Measurements from ENCODE around the gene ZBP1.

ZBP1 gene

DNA sequence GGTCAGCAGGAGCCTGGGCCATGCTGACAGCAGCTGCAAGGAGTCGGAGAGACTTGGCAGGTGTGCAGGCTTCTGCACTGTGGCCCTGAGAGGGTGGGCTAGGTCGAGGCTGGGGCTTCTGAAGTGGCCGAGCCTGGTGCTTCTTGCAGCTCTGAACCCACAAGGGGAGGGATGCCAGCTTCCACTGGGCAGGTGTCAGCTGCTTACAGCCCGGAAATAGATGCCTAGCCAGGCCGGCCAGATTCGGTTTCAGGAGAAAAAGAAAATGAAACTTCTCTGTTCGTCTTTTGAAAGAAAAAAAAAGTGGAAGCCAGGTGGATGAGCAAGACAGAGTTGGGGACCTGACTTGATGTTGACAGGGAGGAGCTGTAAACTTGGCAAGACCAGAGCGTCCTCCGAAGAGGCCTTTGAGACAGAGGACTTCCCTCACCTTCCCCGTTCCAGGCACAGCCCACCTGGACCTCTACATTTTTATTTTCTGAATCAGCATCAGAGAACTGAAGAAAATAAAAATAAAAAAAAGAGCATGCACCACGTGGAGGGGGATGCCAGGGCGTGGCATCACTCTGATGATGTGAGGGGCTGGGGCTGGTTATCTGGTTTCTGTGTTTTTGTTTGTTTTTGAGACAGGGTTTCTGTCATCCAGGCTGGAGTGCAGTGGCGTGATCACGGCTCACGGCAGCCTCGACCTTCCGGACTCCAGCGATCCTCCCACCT is at the start of gene ZBP1:
ZBP1 (minus strand) TSS at position 153 of the 717 bp plus-strand sequence; CDS start at position 22, 131 bp downstream.
- DNase-seq: no peak

- no peak for DNase-seq
These were observed 49.4 kb upstream of the ZBP1 start for GRCh38 chr20:57669632-57670031.

- DNase-seq: no peak
These were observed 47.9 kb upstream of the ZBP1 start for GRCh38 chr20:57667924-57668782.

DNA sequence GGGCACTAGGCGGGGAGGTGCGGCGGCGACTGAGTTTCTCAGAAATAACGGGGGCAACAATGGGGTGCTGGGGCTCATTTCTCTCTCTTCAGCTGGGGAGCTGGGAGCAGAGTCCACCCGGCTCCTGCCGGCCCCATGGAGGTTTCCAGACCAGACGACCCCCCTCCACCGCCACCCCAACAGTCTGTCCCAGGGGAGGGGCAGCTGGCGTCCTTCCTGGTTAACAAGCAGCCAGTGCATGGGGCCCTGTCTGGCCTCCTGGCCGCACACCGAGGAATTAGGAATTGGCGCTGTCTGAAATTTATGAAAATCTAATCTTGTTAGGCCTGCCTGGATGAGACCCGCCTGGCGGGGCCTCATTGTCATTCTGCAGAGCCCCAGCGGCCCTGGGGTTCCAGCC is 47.2 kb upstream of the ZBP1 start:
- DNase-seq: no peak

GRCh38 chr20:57666834-57667157 is 46.6 kb upstream of the ZBP1 start:
- DNase-seq: no peak

DNA sequence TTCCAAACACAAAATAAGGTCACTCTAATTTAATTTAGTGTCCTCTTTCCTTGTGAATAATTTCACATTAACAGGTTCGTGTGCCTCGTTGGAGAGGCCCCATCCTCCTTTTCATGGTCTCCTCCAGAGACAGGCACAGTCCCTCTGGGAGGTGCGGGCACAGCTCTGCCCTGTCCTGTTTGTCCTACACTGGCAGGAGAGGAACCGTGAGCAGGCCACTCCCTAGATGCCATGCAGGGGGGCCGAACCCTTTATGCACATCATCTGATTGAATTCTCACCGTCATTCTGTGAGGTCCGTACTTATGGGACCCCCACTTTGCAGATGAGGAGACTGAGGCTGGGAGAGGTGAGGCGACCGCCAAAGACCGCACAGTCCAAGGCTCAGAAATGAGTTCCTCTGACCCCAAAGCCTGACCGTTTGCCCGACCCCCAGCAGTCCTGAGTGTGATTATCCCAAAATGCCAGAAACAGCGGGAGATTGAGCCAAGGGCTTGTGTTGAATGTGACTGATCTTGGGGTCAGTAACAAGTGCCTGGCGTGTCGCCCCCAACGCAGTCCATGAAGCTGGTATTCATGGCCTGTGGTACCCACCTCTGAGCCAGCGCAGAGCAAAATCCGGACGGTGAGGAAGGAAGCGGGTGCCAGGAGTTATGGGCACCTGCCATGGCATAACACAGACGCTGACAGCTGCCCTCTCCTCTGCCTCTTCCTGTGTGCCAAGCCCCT is 46.0 kb upstream of the ZBP1 start:
- DNase-seq: no peak

GRCh38 chr20:57665589-57665971 is 45.4 kb upstream of the ZBP1 start:
- DNase-seq: no peak

- DNase-seq: no peak
These were observed 44.8 kb upstream of the ZBP1 start for GRCh38 chr20:57664924-57665588.

- DNase-seq: no peak
These were observed 44.2 kb upstream of the ZBP1 start for GRCh38 chr20:57664476-57664875.

GRCh38 chr20:57663681-57664451 is 43.6 kb upstream of the ZBP1 start:
- no peak for DNase-seq

GRCh38 chr20:57663241-57663640 is 43.0 kb upstream of the ZBP1 start:
- no peak for DNase-seq

- no peak for DNase-seq
These were observed 42.4 kb upstream of the ZBP1 start for GRCh38 chr20:57662456-57663240.

DNA sequence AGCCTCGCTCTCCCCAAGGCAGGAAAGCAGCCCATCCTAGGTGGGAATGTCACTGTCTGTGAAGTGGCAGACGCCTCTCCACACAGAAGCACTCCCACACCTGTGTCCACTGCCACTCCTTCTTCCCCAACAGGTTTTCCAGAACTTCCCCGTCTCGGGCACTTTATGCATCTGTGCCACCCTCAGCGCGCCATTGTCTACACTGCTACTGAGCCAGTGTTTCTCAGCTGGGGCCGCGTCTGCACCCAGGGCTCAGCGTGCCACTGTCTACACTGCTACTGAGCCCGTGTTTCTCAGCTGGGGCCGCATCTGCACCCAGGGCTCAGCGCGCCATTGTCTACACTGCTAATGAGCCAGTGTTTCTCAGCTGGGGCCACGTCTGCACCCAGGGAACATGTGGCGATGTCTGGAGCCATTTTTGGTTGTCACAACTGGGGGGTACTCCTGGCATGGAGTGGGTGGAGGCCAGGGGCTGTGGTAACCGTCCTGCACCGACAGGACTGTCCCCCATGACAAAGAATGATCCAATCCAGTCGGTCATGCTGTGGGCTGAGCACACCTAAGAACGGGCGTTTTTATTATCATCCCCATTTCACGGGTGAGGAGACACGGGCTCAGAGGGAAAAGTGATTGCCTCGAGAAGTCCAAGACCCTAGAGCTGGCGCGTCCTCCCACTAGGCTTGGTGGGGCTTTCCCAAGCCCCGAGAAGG is 41.7 kb upstream of the ZBP1 start:
- DNase-seq: no peak

DNA sequence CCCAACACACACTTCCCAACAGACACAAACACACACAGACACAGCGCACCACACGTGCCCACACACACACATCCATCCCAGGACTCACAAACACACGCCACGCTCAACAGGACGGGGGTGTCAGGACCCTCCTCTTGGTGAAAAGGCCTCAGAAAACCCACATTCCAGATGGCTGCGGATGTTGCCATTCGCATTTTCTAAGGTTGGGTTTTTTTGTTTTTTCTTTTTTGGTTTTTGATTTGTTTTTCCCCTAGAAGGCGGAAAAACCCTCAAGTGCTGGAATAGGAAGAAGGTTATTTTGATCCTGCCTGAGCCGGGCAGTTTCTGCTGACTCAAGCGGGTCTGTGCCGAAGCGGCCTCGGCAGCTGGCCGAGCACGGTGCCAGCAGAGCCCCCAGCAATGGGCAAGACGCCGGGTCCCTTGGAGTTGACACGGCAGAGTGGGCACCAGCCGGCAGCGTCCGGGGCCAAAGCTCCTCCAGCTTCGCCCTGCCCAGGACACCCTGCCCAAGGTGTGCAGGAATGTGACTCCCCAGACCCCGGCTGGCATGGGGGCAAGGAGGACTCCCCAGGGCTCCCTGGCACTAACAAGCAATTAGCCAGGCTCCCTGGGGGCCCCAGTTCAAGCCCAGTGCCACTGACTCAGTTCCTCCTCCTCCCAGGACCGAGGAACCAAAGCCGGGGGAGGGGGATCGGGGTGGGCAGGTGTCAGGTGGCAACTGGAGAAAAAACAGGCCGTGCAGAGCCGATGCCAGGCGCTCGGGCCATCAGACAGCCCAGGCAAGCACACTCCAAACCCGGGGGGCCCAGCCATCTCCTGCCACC is 40.9 kb upstream of the ZBP1 start:
- peak; percentile 22 for DNase-seq

- peak; percentile 1 for DNase-seq
These were observed 40.1 kb upstream of the ZBP1 start for GRCh38 chr20:57660181-57660921.

DNA sequence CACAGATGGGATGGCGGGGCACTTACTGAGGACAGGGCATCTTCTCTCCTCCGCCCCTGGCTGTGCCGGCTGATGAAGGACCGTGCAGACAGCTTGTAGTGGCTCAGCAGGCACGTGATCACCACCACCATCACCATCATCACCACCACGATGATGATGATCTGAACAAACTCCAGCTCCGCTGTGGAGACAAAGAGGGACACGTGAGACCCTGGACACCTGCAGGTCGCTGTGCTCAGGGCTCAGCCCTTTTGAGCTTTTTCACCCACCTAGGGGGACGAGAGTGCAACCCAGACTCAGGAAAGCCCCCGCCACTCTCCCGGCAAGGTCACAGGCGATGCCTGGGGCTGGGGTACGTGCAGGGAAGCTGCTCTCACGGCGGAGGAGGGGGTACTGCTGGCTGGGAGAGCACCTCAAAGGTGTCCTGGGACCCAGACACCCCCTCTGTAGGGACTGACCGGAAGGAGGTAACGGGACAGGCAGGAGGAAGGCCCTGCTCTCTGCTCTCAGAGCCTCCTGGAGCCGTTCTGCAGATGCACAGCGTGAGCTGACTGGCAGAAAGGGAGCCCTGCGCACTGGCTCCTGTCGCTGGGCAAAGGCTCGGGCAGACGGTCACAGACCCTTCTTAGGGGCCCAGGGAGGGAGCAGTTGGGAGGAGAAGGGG is 39.4 kb upstream of the ZBP1 start:
- DNase-seq: peak; percentile 34

GRCh38 chr20:57658833-57659516 is 38.7 kb upstream of the ZBP1 start:
- DNase-seq: peak; percentile 47

GRCh38 chr20:57658447-57658832 is 38.2 kb upstream of the ZBP1 start:
- no peak for DNase-seq

All from retina (tissue), 1 donor.